HepG2 (cell line): ENCODE data around the gene LRRC74B. TPM values are rescaled to one million over a fixed set of nuclear protein-coding genes. Genes with fewer than 3 reads are reported as not detected.
"Not testable (repeated sequence)": the region's sequence is repeated elsewhere in the genome, so short reads cannot be mapped to it uniquely, and the experiment has no call there.

Experiments used
- ATAC-seq: fragments of 200-7000 bp; cut with Tn5 transposase; 3 replicates; pipeline ENCODE4 v1.9.1; 2020; ENCODE audit warnings: mild to moderate bottlenecking, moderate library complexity
- BruUV-seq: library from RNA; stranded (reverse); fragments of 400-500 nt; replicated peaks from 2 replicates; lab custom pipeline; 2021; lab: Mats Ljungman, UMichigan
- CTCF ChIA-PET: fragments of 300-600 bp; formaldehyde crosslinking; extraction: SDS; loops from one replicate; lab custom pipeline; 2021; ENCODE audit warnings: low total read pairs, inconsistent platforms, low intra/inter-chr PET ratio; lab: Yijun Ruan, JAX
- POLR2A ChIA-PET: fragments of 350-600 bp; sonication (Branson Sonifier 250); formaldehyde crosslinking; loops from one replicate; lab custom pipeline; 2020; ENCODE audit warnings: antibody characterized with exemption, inconsistent platforms; lab: Yijun Ruan, JAX
- DNase-seq: peaks from one replicate; pipeline ENCODE4 v3.0.0-alpha.2; 2015; ENCODE audit warnings: low spot score
- FAIRE-seq: peaks from 3 replicates; lab custom pipeline; 2011; peaks lifted over from hg19 to GRCh38; lab: Jason Lieb, UNC
- H2AFZ ChIP-seq: one replicate; pipeline ENCODE4 v1.6.1; 2011; ENCODE audit warnings: low read length, inconsistent platforms
- H3K27ac ChIP-seq: fragments of 300-600 bp; 3 replicates; pipeline ENCODE4 v1.8.0; 2011; ENCODE audit warnings: mixed run types, mild to moderate bottlenecking, mixed read lengths, low read length, inconsistent platforms; ENCODE audit not compliant: insufficient read depth; ENCODE audit errors: extremely low read length
- H3K27me3 ChIP-seq, 2 experiments: fragments of 200-600 bp in 1 of 2; 2 replicates in 1 of 2; 3 replicates in 1 of 2; pipeline versions ENCODE4 v1.6.0 to v1.8.0; 2011; ENCODE audit warnings: low read length in 2 of 2, mild to moderate bottlenecking in 2 of 2, moderate library complexity in 2 of 2, inconsistent platforms in 1 of 2; ENCODE audit not compliant: insufficient read depth in 2 of 2, control insufficient read depth in 1 of 2
- H3K36me3 ChIP-seq, 2 experiments: fragments of 200-600 bp in 1 of 2; replicated peaks in 1 of 2; 2 replicates in 1 of 2; 3 replicates in 1 of 2; pipeline versions ENCODE4 v1.5.1 to v1.8.0; 2011; ENCODE audit warnings: low read length in 2 of 2, inconsistent platforms in 1 of 2; ENCODE audit not compliant: insufficient read depth in 2 of 2, control insufficient read depth in 1 of 2
- H3K4me1 ChIP-seq: 2 replicates; pipeline ENCODE4 v1.5.1; 2012; ENCODE audit warnings: low read length, inconsistent platforms; ENCODE audit not compliant: insufficient read depth
- H3K4me2 ChIP-seq: 2 replicates; pipeline ENCODE4 v1.6.0; 2011; ENCODE audit warnings: low read depth, low read length, inconsistent platforms
- H3K4me3 ChIP-seq, 3 experiments: fragments of 200-600 bp in 1 of 3; sonication (generic), shearing (Covaris generic) in 1 of 3; replicated peaks in 1 of 3; 2 replicates each; pipeline ENCODE4 v1.5.1; 2011 to 2016; ENCODE audit warnings: low read length in 3 of 3, inconsistent platforms in 2 of 3, low read depth in 2 of 3, mild to moderate bottlenecking in 2 of 3, control low read depth in 1 of 3, mixed read lengths in 1 of 3; ENCODE audit not compliant: insufficient read depth in 1 of 3
- H3K79me2 ChIP-seq: one replicate; pipeline ENCODE4 v1.6.1; 2011; ENCODE audit warnings: low read length, inconsistent platforms; ENCODE audit not compliant: insufficient read depth
- H3K9ac ChIP-seq: 2 replicates; pipeline ENCODE4 v1.6.0; 2011; ENCODE audit warnings: mild to moderate bottlenecking, low read depth, low read length, inconsistent platforms; ENCODE audit not compliant: insufficient read depth
- H3K9me3 ChIP-seq: 2 replicates; pipeline ENCODE4 v1.5.1; 2012; ENCODE audit warnings: mild to moderate bottlenecking, low read length
- H4K20me1 ChIP-seq: 2 replicates; pipeline ENCODE4 v1.6.0; 2011; ENCODE audit warnings: inconsistent platforms, mild to moderate bottlenecking, low read length, moderate library complexity; ENCODE audit not compliant: insufficient read depth
- FOXC1 ChIP-seq: sonication (generic); formaldehyde crosslinking; IDR thresholded peaks from 2 replicates; pipeline ENCODE4 v1.8.0; 2022; ENCODE audit warnings: mild to moderate bottlenecking, missing genetic modification reagents, borderline replicate concordance
- ZSCAN12 ChIP-seq: sonication (generic); formaldehyde crosslinking; IDR thresholded peaks from 2 replicates; pipeline ENCODE4 v1.9.0; 2021; ENCODE audit warnings: mild to moderate bottlenecking, missing genetic modification reagents
- WGBS: methylation state at CpG from one replicate; pipeline ENCODE4 v1.1.6; 2017; ENCODE audit warnings: low lambda C conversion rate; 5-methylcytosine and 5-hydroxymethylcytosine counted together
- in situ Hi-C: cut with HindIII; loops from 2 replicates; pipeline ENCODE4 v1.10.0; 2017; ENCODE audit warnings: low pct_unique_long_range_greater_than_20kb; ENCODE audit not compliant: extremely low pct_ligation_motif_present
- intact Hi-C: fragments of 100-400 bp; cut with micrococcal nuclease; formaldehyde crosslinking; loops from one replicate; pipeline ENCODE4 v1.10.0; 2022; ENCODE audit not compliant: unreplicated experiment
- polyA plus RNA-seq, 8 experiments: library from polyadenylated mRNA; depleted of rRNA in 3 of 8; stranded (reverse) in 7 of 8; unstranded in 1 of 8; fragments of >200 nt; fragmentation: Illumina TruSeq in 4 of 8; extraction: Trizol in 4 of 8; gene quantifications; 2 replicates each; pipeline versions ENCODE4 v1.2.1 to v1.2.3, GENCODE V29; 2011 to 2016; ENCODE audit warnings: low read depth in 4 of 8, missing spikeins in 1 of 8, mixed read lengths in 1 of 8; ENCODE audit not compliant: insufficient read depth in 1 of 8
- total RNA-seq, 5 experiments: library from RNA; depleted of rRNA; stranded (reverse); fragments of >200 nt; fragmentation: Illumina TruSeq; extraction: Trizol; gene quantifications; 2 replicates each; pipeline ENCODE4 v1.2.3, GENCODE V29; 2016; ENCODE audit warnings: low read depth in 1 of 5

The LRRC74B gene
- total and polyA plus RNA-seq, 2 of the 13 experiments (the other 11 are each of a cell fraction or from before 2014, with no cell fraction given): not detected

DNA sequence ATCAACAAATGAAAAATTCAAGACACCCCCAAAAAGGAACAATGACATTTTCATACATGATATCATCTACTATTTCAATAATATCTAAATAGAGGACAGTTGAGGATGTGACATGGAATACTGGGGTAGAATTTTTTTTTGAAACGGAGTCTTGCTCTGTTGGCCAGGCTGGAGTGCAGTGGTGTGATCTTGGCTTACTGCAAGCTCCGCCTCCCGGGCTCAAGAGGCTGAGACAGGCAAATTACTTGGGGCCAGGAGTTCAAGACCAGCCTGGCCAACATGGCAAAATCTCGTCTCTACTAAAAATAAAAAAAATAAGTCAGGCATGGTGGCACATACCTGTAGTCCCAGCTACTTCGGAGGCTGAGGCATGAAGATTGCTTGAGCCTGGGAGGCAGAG lies 41.4 kb downstream of the LRRC74B start:
- H3K4me2 ChIP-seq: no peak overlapping the region
- FAIRE-seq (no peak), DNase-seq (no peak), ATAC-seq (no peak)
- H3K9ac ChIP-seq: no peak overlapping the region
- H3K4me3 ChIP-seq: no peak overlapping the region
- no peaks in the 10 kb centered on the region for H3K4me1 ChIP-seq
- no peaks in the 10 kb centered on the region for H3K79me2 ChIP-seq
- in situ Hi-C loops (no loop called here), intact Hi-C loops (no loop called here)
- H3K27ac ChIP-seq: no peak overlapping the region
- no peaks in the 10 kb centered on the region for H3K9me3 ChIP-seq
- H4K20me1 ChIP-seq: no peaks in the 10 kb centered on the region
- no peaks in the 10 kb centered on the region for H3K36me3 ChIP-seq
- ChIA-PET POLR2A (no interaction called here), CTCF (no interaction called here)
- no TSS peak for BruUV-seq
- WGBS: 6% methylated on average over 5 of the region's 5 CpGs
- H3K27me3 ChIP-seq: no peaks in the 10 kb centered on the region; a peak in 1 of 5 replicates
- H2AFZ ChIP-seq: no peak overlapping the region
- TF ChIP-seq ZSCAN12 (CRISPR knock-in tag) (no peak), FOXC1 (CRISPR knock-in tag) (no peak)

- H3K27ac ChIP-seq, H3K9ac ChIP-seq, in situ Hi-C loops, CTCF ChIA-PET, H2AFZ ChIP-seq, H3K36me3 ChIP-seq, H3K4me2 ChIP-seq, BruUV-seq, POLR2A ChIA-PET, H3K27me3 ChIP-seq, H3K4me3 ChIP-seq, DNase-seq, ATAC-seq, H4K20me1 ChIP-seq, intact Hi-C loops, H3K79me2 ChIP-seq, H3K4me1 ChIP-seq, H3K9me3 ChIP-seq, FAIRE-seq: not testable (repeated sequence)
- WGBS: 74% methylated on average over 11 of the region's 11 CpGs
Measured at GRCh38 chr22:21087926-21088325, 42.2 kb downstream of the LRRC74B start.

DNA sequence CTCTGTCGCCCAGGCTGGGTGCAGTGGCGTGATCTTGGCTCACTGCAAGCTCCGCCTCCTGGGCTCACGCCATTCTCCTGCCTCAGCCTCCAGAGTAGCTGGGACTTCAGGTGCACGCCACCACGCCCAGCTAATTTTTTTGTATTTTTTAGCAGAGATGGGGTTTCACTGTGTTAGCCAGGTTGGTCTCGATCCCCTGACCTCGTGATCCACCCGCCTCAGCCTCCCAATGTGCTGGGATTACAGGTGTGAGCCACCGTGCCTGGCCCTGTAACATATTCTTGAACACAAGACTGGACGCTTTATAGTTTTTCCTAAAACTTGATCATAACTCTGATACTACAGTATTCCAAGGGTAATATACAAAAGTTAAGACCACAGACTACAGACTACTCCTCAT lies 45.5 kb downstream of the LRRC74B start:
- H3K4me2 ChIP-seq, H3K27ac ChIP-seq, CTCF ChIA-PET, in situ Hi-C loops, H3K27me3 ChIP-seq, H3K9ac ChIP-seq, FAIRE-seq, POLR2A ChIA-PET, H4K20me1 ChIP-seq, BruUV-seq, H3K4me3 ChIP-seq, ATAC-seq, intact Hi-C loops, H3K79me2 ChIP-seq, DNase-seq, H2AFZ ChIP-seq, H3K36me3 ChIP-seq, H3K9me3 ChIP-seq, H3K4me1 ChIP-seq: not testable (repeated sequence)
- WGBS: 68% methylated on average over 11 of the region's 11 CpGs
